Psoas muscle (tissue), 8 donors: ENCODE data around the gene CTRB2. TPM values are rescaled to one million over a fixed set of nuclear protein-coding genes. Genes with fewer than 3 reads are reported as not detected.

ENCODE experiments used
- ATAC-seq, 4 donors: fragments of 200-7000 bp; cut with Tn5 transposase; one replicate each; pipeline ENCODE4 v1.9.1; 2020; ENCODE audit warnings: moderate library complexity in 3 of 4, mild to moderate bottlenecking in 2 of 4
- DNase-seq, 2 donors: peaks; one replicate each; pipeline ENCODE4 v3.0.0-alpha.2; 2020
- H3K27ac ChIP-seq: fragments of 200-600 bp; one replicate; pipeline ENCODE4 v1.8.0; 2022
- H3K27me3 ChIP-seq, 3 donors: fragments of 200-600 bp in 1 of 3; one replicate each; pipeline versions ENCODE4 v1.6.1 to v1.8.0; 2013 to 2022; ENCODE audit warnings: low read length in 2 of 3, mild to moderate bottlenecking in 2 of 3, moderate library complexity in 1 of 3; ENCODE audit not compliant: insufficient read depth in 3 of 3
- H3K36me3 ChIP-seq, 2 donors: fragments of 200-600 bp in 1 of 2; one replicate each; pipeline versions ENCODE4 v1.6.1 to v1.8.0; 2013 to 2022; ENCODE audit warnings: low read depth in 1 of 2, mild to moderate bottlenecking in 1 of 2, moderate library complexity in 1 of 2; ENCODE audit not compliant: insufficient read depth in 1 of 2
- H3K4me1 ChIP-seq: fragments of 200-600 bp; one replicate; pipeline ENCODE4 v1.8.0; 2022
- H3K4me3 ChIP-seq: fragments of 200-600 bp; one replicate; pipeline ENCODE4 v1.8.0; 2022; ENCODE audit warnings: mild to moderate bottlenecking
- H3K9me3 ChIP-seq: fragments of 200-600 bp; one replicate; pipeline ENCODE4 v1.8.0; 2022
- WGBS, 3 donors: extraction: QIAGEN DNeasy Blood & Tissue Kit; methylation state at CpG; one replicate each; pipeline versions ENCODE4 v1.1.6 to v1.1.7; 2013; 5-methylcytosine and 5-hydroxymethylcytosine counted together
- intact Hi-C, 2 donors: fragments of 100-400 bp; cut with DNase I; formaldehyde crosslinking; loops; one replicate each; pipeline versions ENCODE4 v1.11.0 to v1.14.2; 2022
- polyA plus RNA-seq, 3 donors: library from polyadenylated mRNA; stranded (reverse); fragments of 200-250 nt; gene quantifications; one replicate each; pipeline ENCODE4 v1.2.3, GENCODE V29; 2013
- total RNA-seq, 4 donors: library from RNA; stranded (reverse); fragmentation: NEBNext Ultra II Directional in 2 of 4; extraction: Animal tissue kit (Norgen Biotek cat#: 25700) in 2 of 4; gene quantifications; one replicate each; pipeline versions ENCODE4 v1.2.1 to v1.2.4, GENCODE V29; 2021 to 2023
- TF ChIP-seq, protein P1 (sequence below): fragments of 200-600 bp; IDR thresholded peaks from one replicate; pipeline ENCODE4 v1.8.0; 2022; ENCODE audit warnings: antibody characterized with exemption
- donor health status: healthy with polysubstance abuse.
- donor health status: DM: no; HTN: no; CAD: no; lungs with moderate emphysema.
- donor health status: Bipolar disorder and iron deficiency.
- donor health status: healthy.
- donor health status: DM: yes; HTN: yes; CAD: no.
- donor health status: DM: no; HTN: no; CAD: no.
- donor health status: DM: no; HTN: no; CAD: no.
- donor health status: DM: yes; HTN: yes; CAD: no.

CTRB2 gene
- total and polyA plus RNA-seq, 7 donors: 0.14 to 2.4 (median 1.1) TPM; not detected in 3

DNA sequence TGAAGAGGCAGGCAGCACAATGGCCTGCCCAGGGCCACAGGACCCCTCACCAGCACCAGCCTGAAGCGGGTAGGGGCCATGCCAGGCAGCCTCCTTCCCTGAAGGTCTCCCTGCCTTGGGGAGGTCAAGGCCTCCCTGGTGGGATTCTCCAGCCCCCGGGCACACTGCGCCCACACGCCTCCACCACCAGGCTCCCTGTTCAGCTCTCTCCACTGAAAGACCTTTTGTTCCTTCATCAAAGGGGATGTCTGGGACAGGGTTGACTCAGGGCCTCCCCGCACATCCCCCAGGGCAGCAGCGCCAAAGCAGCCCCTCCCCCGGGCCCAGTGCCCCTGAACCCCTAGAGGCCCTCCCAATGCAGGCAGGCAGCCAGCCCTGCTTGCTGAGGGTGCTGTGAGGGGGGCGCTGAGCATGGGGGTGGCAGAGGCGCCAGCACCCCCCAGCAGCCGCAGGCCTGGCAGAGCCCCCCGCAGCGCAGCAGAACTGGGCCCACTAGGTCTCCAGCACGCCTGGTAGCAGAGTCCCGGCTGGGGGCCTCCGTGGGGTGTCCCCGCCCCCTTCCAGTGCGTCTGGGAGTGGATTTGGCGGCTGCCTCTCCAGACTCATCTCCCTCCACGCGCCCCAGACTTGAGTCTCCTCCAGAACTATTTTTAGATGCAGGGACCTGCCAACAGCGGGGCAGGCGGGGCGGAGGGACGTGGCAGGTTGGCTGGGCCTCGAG, 31.3 kb upstream of the CTRB2 start:
- H3K4me1 ChIP-seq: peaks cover 67% of the 10 kb centered on the region
- peak; percentile 80 to 83 (median 82) for ATAC-seq
- intact Hi-C loops: loop anchor here (5.0 kb wide), 2 partner anchors 69 to 149 kb away; no protein-coding TSS in a partner anchor

DNA sequence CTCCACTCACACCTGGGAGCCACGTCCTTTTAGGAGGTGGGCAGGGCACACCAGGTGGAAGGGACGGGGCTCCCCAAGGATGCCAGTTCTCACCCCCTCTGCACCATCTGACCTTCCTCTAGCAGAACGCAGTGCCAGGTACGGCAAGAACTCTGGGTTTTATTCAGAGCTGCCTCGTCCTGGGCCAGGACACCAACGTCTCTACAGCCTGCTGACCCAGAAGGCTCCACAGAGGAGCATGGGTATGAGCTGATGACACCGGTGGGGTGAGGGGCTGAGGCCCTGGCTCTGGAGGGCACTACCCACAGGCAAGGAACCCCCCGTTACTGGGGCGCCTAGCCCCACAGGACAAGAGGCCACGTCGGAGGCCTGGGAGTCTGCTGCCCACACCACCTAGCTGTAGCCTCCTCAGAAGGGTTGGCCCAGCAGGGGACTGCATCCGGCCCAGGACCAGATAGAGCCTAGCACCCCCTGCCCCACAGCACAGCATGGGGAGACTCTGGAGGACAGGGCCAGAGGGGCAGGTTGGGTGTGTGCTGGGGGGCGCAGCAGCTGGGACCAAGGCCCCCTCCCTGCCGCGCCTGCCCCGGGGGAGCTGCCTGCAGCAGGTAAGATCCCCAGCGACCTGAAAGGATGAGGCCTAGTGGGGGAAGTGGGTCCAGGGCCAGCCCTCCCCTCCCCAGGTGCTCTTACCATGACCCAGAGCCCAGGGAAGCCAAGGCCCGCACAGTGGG, 30.6 kb upstream of the CTRB2 start:
- intact Hi-C loops: loop anchor here (5.0 kb wide), 2 partner anchors 70 to 150 kb away; no protein-coding TSS in a partner anchor

More for the DNA sequence above, 31.3 kb upstream of the CTRB2 start:
- Histone ChIP-seq H3K9me3 (no peaks in the 10 kb centered on the region), H3K27ac (peak overlapping the region; percentile 83), H3K36me3 (peaks cover 3 to 70% of the 10 kb centered on the region in 2 donors), H3K27me3 (no peaks in the 10 kb centered on the region), H3K4me3 (peak overlapping the region; percentile 28)
- peak; percentile 83 to 92 for DNase-seq
- 24 to 30% (median 24%) methylated on average over 23 to 25 of the region's 25 CpGs for WGBS, 3 donors
- TF ChIP-seq, protein P1, sequence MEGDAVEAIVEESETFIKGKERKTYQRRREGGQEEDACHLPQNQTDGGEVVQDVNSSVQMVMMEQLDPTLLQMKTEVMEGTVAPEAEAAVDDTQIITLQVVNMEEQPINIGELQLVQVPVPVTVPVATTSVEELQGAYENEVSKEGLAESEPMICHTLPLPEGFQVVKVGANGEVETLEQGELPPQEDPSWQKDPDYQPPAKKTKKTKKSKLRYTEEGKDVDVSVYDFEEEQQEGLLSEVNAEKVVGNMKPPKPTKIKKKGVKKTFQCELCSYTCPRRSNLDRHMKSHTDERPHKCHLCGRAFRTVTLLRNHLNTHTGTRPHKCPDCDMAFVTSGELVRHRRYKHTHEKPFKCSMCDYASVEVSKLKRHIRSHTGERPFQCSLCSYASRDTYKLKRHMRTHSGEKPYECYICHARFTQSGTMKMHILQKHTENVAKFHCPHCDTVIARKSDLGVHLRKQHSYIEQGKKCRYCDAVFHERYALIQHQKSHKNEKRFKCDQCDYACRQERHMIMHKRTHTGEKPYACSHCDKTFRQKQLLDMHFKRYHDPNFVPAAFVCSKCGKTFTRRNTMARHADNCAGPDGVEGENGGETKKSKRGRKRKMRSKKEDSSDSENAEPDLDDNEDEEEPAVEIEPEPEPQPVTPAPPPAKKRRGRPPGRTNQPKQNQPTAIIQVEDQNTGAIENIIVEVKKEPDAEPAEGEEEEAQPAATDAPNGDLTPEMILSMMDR: no peak

DNA sequence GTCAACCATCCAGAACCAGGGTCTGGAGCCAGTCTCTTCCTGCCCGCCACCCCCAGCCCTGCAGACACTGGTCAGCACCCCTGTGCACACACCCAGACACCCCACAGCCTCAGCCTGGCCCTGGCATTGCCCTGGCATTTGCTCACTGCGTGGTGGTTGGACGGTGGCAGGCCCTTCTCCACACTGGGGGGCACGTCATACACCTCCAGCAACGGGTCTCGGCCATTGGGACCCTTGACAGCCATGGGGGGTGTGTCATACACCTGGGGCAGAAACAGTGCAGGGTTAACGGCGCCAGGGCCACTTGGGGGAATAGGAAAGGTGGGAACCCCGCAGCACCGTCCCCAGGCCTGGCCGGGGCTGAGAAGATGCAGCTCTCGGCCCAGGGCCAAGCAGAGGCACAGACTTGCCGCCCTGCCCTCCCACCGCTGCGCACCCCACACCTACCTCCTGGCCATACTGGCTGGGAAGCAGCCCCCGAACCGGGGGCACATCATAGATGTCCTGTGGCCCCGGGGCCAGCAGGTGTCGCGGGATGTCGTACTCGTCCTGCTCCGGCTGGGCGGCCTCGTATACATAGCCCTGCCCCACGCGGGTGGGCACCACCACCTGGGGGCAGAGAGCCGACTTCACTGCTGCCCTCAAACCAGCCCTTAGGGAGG, 29.9 kb upstream of the CTRB2 start:
- peaks cover 59% of the 10 kb centered on the region for H3K4me1 ChIP-seq
- TF ChIP-seq, protein P1: no peak

More for the DNA sequence above, 30.6 kb upstream of the CTRB2 start:
- DNase-seq: peak in 1 of 2 donors; percentile 49
- WGBS, 3 donors: 80 to 90% (median 85%) methylated on average over 17 to 18 of the region's 18 CpGs
- Histone ChIP-seq H3K36me3 (peaks cover 3 to 70% of the 10 kb centered on the region in 2 donors), H3K27me3 (no peaks in the 10 kb centered on the region), H3K4me1 (peaks cover 61% of the 10 kb centered on the region), H3K9me3 (no peaks in the 10 kb centered on the region), H3K27ac (peak overlapping the region; percentile 83), H3K4me3 (peak overlapping the region; percentile 28)
- no peak for ATAC-seq
- TF ChIP-seq, protein P1: no peak

DNA sequence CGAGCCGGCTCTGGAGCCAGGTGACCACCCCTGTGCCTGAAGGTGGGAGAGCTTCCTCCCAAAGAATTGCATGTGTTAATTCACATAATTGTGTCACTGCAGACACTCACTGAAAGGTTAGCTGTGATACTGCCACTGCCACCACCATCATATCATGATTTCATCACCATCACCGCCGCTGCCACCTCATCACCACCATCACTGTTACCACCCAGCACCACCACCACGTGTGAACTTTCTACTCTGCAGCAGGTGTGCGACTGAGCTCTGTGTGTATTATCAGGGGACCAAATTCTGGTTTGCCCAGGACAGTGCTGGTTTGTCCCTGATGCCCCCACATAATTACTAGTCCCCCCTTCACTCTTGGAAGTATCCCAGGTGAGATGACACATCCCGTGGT, 29.3 kb upstream of the CTRB2 start:
- Histone ChIP-seq H3K27ac (no peak overlapping the region), H3K9me3 (no peaks in the 10 kb centered on the region), H3K36me3 (peaks cover 3 to 70% of the 10 kb centered on the region in 2 donors), H3K4me1 (peaks cover 54% of the 10 kb centered on the region), H3K4me3 (no peak overlapping the region), H3K27me3 (no peaks in the 10 kb centered on the region)
- 73 to 86% (median 78%) methylated on average over 7 of the region's 7 CpGs for WGBS, 3 donors
- intact Hi-C loops: loop anchor here (5.0 kb wide), 2 partner anchors 71 to 151 kb away; no protein-coding TSS in a partner anchor
- TF ChIP-seq, protein P1: no peak
- ATAC-seq: no peak
- peak in 1 of 2 donors; percentile 52 for DNase-seq

More for the DNA sequence above, 29.9 kb upstream of the CTRB2 start:
- Histone ChIP-seq H3K27me3 (no peaks in the 10 kb centered on the region), H3K36me3 (peaks cover 3 to 70% of the 10 kb centered on the region in 2 donors), H3K4me3 (no peak overlapping the region), H3K9me3 (no peaks in the 10 kb centered on the region), H3K27ac (peak overlapping the region; percentile 83)
- intact Hi-C loops: loop anchor here (5.0 kb wide), 2 partner anchors 70 to 150 kb away; no protein-coding TSS in a partner anchor
- 89 to 91% (median 91%) methylated on average over 25 to 28 of the region's 28 CpGs for WGBS, 3 donors
- ATAC-seq: no peak
- DNase-seq: peak; percentile 17 to 53
